GM10248 (cell line): Measurements from ENCODE around the gene GRM8.

Source experiments
- CTCF ChIA-PET: fragments of 300-600 bp; sonication (Branson Sonifier 250); formaldehyde crosslinking; extraction: SDS; loops from one replicate; lab custom pipeline; 2021; ENCODE audit warnings: antibody characterized with exemption; lab: Yijun Ruan, JAX
- POLR2A ChIA-PET: fragments of 350-650 bp; sonication (Branson Sonifier 250); formaldehyde crosslinking; extraction: SDS; loops from one replicate; lab custom pipeline; 2020; ENCODE audit warnings: antibody characterized with exemption; lab: Yijun Ruan, JAX
- DNase-seq: peaks from one replicate; pipeline ENCODE4 v3.0.0; 2012; ENCODE audit errors: extremely low spot score
- TF ChIP-seq, protein P1 (sequence below): IDR thresholded peaks from 2 replicates; pipeline ENCODE4 v1.5.1; 2012; ENCODE audit warnings: mild to moderate bottlenecking, low read depth; ENCODE audit errors: extremely low read depth, missing control alignments, control extremely low read depth

Gene GRM8

DNA sequence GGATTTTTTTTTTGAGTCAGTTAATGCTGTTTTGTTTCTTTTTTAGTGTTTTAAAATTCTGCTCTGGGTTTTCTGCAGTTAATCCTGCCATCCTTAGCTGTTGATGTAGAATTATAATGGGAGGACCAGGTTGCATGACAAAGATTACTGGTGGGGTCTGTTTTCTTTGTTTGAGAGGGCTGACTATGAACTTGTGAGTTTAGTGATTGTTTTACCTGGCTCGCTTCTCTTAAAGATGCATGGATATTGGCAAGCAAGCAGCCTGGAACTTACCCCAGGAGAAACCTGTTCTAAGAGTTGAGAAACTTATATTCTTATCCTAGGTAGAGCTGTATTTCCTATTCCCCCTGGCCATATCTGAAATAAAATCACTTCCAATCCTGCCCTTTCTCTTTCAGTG lies 727.8 kb downstream of the GRM8 start:
- CTCF ChIA-PET, result no interaction called here
- POLR2A ChIA-PET, result no interaction called here
- TF ChIP-seq, protein P1, sequence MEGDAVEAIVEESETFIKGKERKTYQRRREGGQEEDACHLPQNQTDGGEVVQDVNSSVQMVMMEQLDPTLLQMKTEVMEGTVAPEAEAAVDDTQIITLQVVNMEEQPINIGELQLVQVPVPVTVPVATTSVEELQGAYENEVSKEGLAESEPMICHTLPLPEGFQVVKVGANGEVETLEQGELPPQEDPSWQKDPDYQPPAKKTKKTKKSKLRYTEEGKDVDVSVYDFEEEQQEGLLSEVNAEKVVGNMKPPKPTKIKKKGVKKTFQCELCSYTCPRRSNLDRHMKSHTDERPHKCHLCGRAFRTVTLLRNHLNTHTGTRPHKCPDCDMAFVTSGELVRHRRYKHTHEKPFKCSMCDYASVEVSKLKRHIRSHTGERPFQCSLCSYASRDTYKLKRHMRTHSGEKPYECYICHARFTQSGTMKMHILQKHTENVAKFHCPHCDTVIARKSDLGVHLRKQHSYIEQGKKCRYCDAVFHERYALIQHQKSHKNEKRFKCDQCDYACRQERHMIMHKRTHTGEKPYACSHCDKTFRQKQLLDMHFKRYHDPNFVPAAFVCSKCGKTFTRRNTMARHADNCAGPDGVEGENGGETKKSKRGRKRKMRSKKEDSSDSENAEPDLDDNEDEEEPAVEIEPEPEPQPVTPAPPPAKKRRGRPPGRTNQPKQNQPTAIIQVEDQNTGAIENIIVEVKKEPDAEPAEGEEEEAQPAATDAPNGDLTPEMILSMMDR, result no peak
- no peak for DNase-seq

DNA sequence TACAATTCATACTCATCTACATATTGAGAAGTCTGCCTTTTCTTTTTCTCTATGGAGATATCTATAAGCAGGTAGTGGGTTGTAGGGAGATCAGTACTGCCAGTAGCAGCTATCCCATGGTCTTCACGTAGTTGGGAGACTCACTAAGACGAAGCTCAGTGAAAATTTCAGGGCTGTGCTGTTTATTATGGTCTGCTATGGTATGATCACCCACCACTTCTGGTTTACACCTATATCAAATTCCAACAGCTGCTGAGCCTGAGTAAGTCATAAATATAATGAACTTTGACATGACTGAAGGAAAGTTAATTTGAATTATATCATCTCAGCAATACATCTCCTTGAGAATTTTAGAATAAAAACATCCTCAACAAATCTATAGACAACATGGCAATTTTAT lies 741.7 kb downstream of the GRM8 start:
- ChIA-PET POLR2A (interaction anchor here (0.5 kb wide), 1 partner anchor 1211 kb away, joined by 3 read pairs; no protein-coding TSS in a partner anchor), CTCF (interaction anchor here (1.2 to 1.7 kb wide), 3 partner anchors 9 to 15 kb away, joined by 3 to 4 read pairs (median 4); no protein-coding TSS in a partner anchor)
- DNase-seq, result no peak
- TF ChIP-seq, protein P1, result no peak

DNA sequence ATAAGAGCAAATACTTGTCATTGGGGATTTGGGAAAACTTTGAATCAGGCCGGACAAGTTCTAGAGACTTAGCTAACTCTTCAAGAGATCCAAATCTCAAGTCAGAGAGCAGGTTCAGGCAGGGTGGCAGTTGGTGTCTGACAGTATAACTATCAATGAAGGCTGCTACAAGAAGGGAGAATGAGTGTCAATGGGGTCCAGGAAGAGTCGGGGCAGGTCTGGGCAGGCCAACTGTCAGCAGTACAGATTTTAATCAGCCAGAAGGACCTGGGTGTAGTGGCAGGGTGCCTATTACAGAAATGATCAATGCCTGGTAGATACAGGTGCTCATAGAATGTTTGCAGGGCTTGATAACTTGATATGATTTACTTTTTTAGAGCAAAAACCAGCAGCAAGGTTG lies 751.1 kb downstream of the GRM8 start:
- TF ChIP-seq, protein P1, result no peak
- ChIA-PET CTCF (interaction anchor here (1.9 kb wide), 1 partner anchor 9 kb away, joined by 4 read pairs; no protein-coding TSS in a partner anchor), POLR2A (no interaction called here)
- no peak for DNase-seq

DNA sequence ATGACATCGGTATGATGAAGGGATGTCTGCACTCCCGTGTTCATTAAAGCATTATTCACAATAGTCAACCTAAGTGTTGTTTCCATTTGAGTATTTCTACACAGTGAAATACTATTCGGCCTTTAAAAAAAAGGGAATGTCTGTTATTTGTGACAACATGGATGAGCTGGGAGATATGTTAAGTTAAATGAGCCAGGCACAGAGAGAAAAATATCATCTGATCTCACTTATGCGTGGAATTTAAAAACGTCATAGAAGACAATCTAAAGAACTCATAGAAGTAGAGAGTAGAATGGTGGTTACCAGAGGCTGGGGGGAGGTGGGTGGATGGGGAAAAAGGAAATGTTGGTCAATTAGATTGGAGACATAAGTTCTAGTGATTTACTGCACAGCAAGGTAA lies 753.3 kb downstream of the GRM8 start:
- no peak for DNase-seq
- CTCF ChIA-PET, result no interaction called here
- TF ChIP-seq, protein P1, result no peak
- POLR2A ChIA-PET, result no interaction called here

DNA sequence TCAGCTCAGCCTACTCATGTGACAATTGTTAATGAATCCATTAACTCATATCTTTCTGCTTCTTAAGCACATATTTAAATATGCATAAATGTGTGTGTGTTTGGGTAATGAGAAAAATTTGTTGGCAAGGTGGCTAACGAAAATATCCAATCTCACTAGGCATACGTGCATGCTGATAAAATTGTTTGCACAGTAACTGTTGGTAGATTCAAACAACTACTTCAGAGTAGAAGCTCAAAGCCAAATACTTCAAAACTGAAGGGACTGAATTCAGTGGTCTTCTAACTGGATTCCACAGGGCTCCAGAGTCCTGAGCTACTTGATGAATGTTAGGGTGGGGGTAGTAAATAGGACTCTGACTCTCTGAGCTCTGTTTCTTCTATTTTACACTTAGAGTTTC lies 757.0 kb downstream of the GRM8 start:
- ChIA-PET POLR2A (no interaction called here), CTCF (interaction anchor here (0.8 to 1.5 kb wide), 3 partner anchors 11 to 15 kb away, joined by 3 to 6 read pairs (median 4); no protein-coding TSS in a partner anchor)
- no peak for DNase-seq
- TF ChIP-seq, protein P1, result no peak

DNA sequence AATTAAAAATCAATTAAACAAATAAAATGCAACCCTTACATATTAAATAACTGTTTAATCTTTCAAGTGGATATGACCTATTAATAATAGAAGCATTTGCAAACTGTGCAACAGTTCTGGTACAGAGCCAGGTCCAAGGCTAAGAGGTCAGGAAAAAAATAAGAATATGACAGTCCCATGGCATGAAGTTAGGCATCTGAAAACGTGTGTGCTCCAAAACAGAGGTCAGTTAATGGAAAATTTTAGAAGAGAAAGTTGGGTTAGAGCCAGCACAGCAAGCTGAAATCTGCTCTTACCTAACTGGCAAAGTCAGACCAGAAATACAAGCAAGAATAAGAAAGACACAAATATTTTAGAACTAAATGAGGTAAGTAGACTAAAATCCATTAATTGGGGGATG lies 757.7 kb downstream of the GRM8 start:
- CTCF ChIA-PET, result interaction anchor here (0.9 to 1.5 kb wide), 2 partner anchors 15 kb away, joined by 4 to 6 read pairs; no protein-coding TSS in a partner anchor
- POLR2A ChIA-PET, result no interaction called here
- no peak for DNase-seq
- TF ChIP-seq, protein P1, result no peak
